Loucy (cell line): ENCODE results near the gene KDELR1.

Experiments used
- H2AFZ ChIP-seq: fragments of 200-600 bp; sonication (generic); 2 replicates; pipeline ENCODE4 v1.6.0; 2016; ENCODE audit warnings: antibody characterized with exemption, mild to moderate bottlenecking, low read length, moderate library complexity
- H3F3A ChIP-seq: fragments of 200-600 bp; 2 replicates; pipeline ENCODE4 v1.6.0; 2016; ENCODE audit warnings: antibody characterized with exemption, low read depth, mild to moderate bottlenecking
- H3K27me3 ChIP-seq: fragments of 200-600 bp; sonication (generic); 2 replicates; pipeline ENCODE4 v1.6.1; 2014; ENCODE audit warnings: low read length, mild to moderate bottlenecking; ENCODE audit not compliant: insufficient read depth, poor library complexity, severe bottlenecking
- H3K36me3 ChIP-seq: fragments of 200-600 bp; sonication (generic); 2 replicates; pipeline ENCODE4 v1.6.1; 2016; ENCODE audit warnings: low read length; ENCODE audit not compliant: insufficient read depth
- H3K4me1 ChIP-seq: fragments of 200-600 bp; sonication (generic); 2 replicates; pipeline ENCODE4 v1.5.1; 2014; ENCODE audit warnings: low read length, mild to moderate bottlenecking; ENCODE audit not compliant: insufficient read depth, poor library complexity, severe bottlenecking
- H3K4me2 ChIP-seq: fragments of 200-600 bp; sonication (generic); 2 replicates; pipeline ENCODE4 v1.6.0; 2014; ENCODE audit warnings: antibody characterized with exemption, low read length, low read depth, mild to moderate bottlenecking; ENCODE audit not compliant: poor library complexity, severe bottlenecking
- H3K4me3 ChIP-seq: fragments of 200-600 bp; sonication (generic); 2 replicates; pipeline ENCODE4 v1.5.1; 2014; ENCODE audit warnings: low read length, mild to moderate bottlenecking, mixed read lengths; ENCODE audit not compliant: poor library complexity, severe bottlenecking
- H3K79me2 ChIP-seq: fragments of 200-600 bp; sonication (generic); 2 replicates; pipeline ENCODE4 v1.6.1; 2014; ENCODE audit warnings: low read length; ENCODE audit not compliant: insufficient read depth
- H3K9ac ChIP-seq: fragments of 200-600 bp; sonication (generic); 2 replicates; pipeline ENCODE4 v1.6.0; 2014; ENCODE audit warnings: mild to moderate bottlenecking, low read depth, low read length, moderate library complexity; ENCODE audit not compliant: poor library complexity, severe bottlenecking
- H3K9me2 ChIP-seq: fragments of 200-600 bp; sonication (generic); replicated peaks from 2 replicates; pipeline ENCODE4 v1.6.1; 2016; ENCODE audit warnings: low read depth, low read length, mixed read lengths
- H3K9me3 ChIP-seq: fragments of 200-600 bp; sonication (generic); 2 replicates; pipeline ENCODE4 v1.6.1; 2014; ENCODE audit warnings: mild to moderate bottlenecking, antibody characterized with exemption, low read length, low read depth; ENCODE audit not compliant: insufficient read depth
- H4K20me1 ChIP-seq: fragments of 200-600 bp; sonication (generic); 2 replicates; pipeline ENCODE4 v1.6.0; 2014; ENCODE audit warnings: antibody characterized with exemption, low read length, mild to moderate bottlenecking; ENCODE audit not compliant: insufficient read depth, poor library complexity, severe bottlenecking
- CTCF ChIP-seq: fragments of 200-600 bp; sonication (generic); conservative IDR thresholded peaks from 2 replicates; pipeline ENCODE4 v1.5.1; 2014; ENCODE audit warnings: mild to moderate bottlenecking, antibody characterized with exemption, low read length
- EZH2phosphoT487 ChIP-seq: fragments of 200-600 bp; IDR thresholded peaks from 2 replicates; pipeline ENCODE4 v1.6.1; 2018; ENCODE audit warnings: antibody characterized with exemption, mild to moderate bottlenecking, moderate library complexity, borderline replicate concordance

Gene KDELR1

GRCh38 chr19:48371367-48371766, 20.0 kb downstream of the KDELR1 start:
- H3K4me1 ChIP-seq: no peaks in the 10 kb centered on the region
- H3K4me3 ChIP-seq: no peak overlapping the region
- no peaks in the 10 kb centered on the region for H3K79me2 ChIP-seq
- H4K20me1 ChIP-seq: no peaks in the 10 kb centered on the region
- no peaks in the 10 kb centered on the region for H3K9me3 ChIP-seq
- no peaks in the 10 kb centered on the region for H3K9me2 ChIP-seq
- H3K27me3 ChIP-seq: no peaks in the 10 kb centered on the region
- H3K9ac ChIP-seq: no peak overlapping the region
- no peaks in the 10 kb centered on the region for H3F3A ChIP-seq
- no peaks in the 10 kb centered on the region for H3K36me3 ChIP-seq
- no peak for TF ChIP-seq CTCF
- no peak overlapping the region for H3K4me2 ChIP-seq
- H2AFZ ChIP-seq: no peak overlapping the region

GRCh38 chr19:48370955-48371354, 20.4 kb downstream of the KDELR1 start:
- Histone ChIP-seq H3K4me2 (no peak overlapping the region), H3F3A (no peaks in the 10 kb centered on the region), H3K9me3 (no peaks in the 10 kb centered on the region), H4K20me1 (no peaks in the 10 kb centered on the region), H3K79me2 (no peaks in the 10 kb centered on the region), H2AFZ (no peak overlapping the region), H3K4me1 (no peaks in the 10 kb centered on the region), H3K4me3 (no peak overlapping the region), H3K36me3 (no peaks in the 10 kb centered on the region), H3K27me3 (no peaks in the 10 kb centered on the region), H3K9ac (no peak overlapping the region), H3K9me2 (no peaks in the 10 kb centered on the region)
- TF ChIP-seq CTCF (no peak), EZH2phosphoT487 (no peak)

- no peaks in the 10 kb centered on the region for H3K9me3 ChIP-seq
- no peaks in the 10 kb centered on the region for H3F3A ChIP-seq
- no peak overlapping the region for H3K4me2 ChIP-seq
- H3K9ac ChIP-seq: no peak overlapping the region
- peaks cover 7% of the 10 kb centered on the region for H3K4me1 ChIP-seq
- no peak overlapping the region for H2AFZ ChIP-seq
- H3K9me2 ChIP-seq: no peaks in the 10 kb centered on the region
- H3K79me2 ChIP-seq: no peaks in the 10 kb centered on the region
- H3K27me3 ChIP-seq: no peaks in the 10 kb centered on the region
- H4K20me1 ChIP-seq: no peaks in the 10 kb centered on the region
- TF ChIP-seq CTCF: no peak
- TF ChIP-seq EZH2phosphoT487: no peak
- no peaks in the 10 kb centered on the region for H3K36me3 ChIP-seq
- H3K4me3 ChIP-seq: no peak overlapping the region
Measured at GRCh38 chr19:48368936-48369335, 22.4 kb downstream of the KDELR1 start.
